T-cell (primary cell): ENCODE results near the gene SEMA3C. TPM values are rescaled to one million over a fixed set of nuclear protein-coding genes. Genes with fewer than 3 reads are reported as not detected.

Source experiments
- ATAC-seq, 4 experiments: fragments of 200-7000 bp in 3 of 4; fragments of 150-1000 bp in 1 of 4; cut with Tn5 transposase; replicated peaks in 1 of 4; 1 replicate in 3 of 4; 2 replicates in 1 of 4; pipeline ENCODE4 v1.10.0; 2021; ENCODE audit warnings: moderate library complexity in 3 of 4, mild to moderate bottlenecking in 2 of 4, moderate number of reproducible peaks in 1 of 4
- CTCF ChIA-PET, 2 donors: fragments of 300-600 bp; sonication (Branson Sonifier 250); formaldehyde crosslinking; loops; one replicate each; lab custom pipeline; 2022; ENCODE audit warnings: antibody characterized with exemption in 2 of 2; lab: Charles Lee
- POLR2A ChIA-PET, 2 donors: fragments of 300-600 bp; sonication (Branson Sonifier 250); formaldehyde crosslinking; loops; one replicate each; lab custom pipeline; 2022; ENCODE audit warnings: antibody characterized with exemption in 2 of 2; lab: Charles Lee
- DNase-seq, 35 experiments: peaks; one replicate each; pipeline versions ENCODE4 v3.0.0 to v3.0.0-alpha.2; 2013 to 2023
- H3K27ac ChIP-seq: one replicate; pipeline ENCODE4 v1.5.1; 2013; ENCODE audit warnings: low read length
- H3K27me3 ChIP-seq, 2 experiments: replicated peaks in 1 of 2; 1 replicate in 1 of 2; 2 replicates in 1 of 2; pipeline versions ENCODE4 v1.6.1 to v1.7.0; 2013; ENCODE audit warnings: low read length in 1 of 2, mixed read lengths in 1 of 2; ENCODE audit not compliant: control insufficient read depth in 2 of 2, insufficient read depth in 2 of 2; ENCODE audit errors: extremely low read depth in 1 of 2
- H3K36me3 ChIP-seq, 2 donors: 1 replicate in 1 of 2; 2 replicates in 1 of 2; pipeline versions ENCODE4 v1.6.1 to v1.7.0; 2013; ENCODE audit warnings: low read length in 1 of 2; ENCODE audit not compliant: control insufficient read depth in 2 of 2, insufficient read depth in 1 of 2; ENCODE audit errors: extremely low read depth in 1 of 2
- H3K4me1 ChIP-seq, 2 experiments: 1 replicate in 1 of 2; 2 replicates in 1 of 2; pipeline versions ENCODE4 v1.6.1 to v1.7.0; 2013; ENCODE audit warnings: low read length in 2 of 2, mixed read lengths in 1 of 2; ENCODE audit not compliant: insufficient read depth in 2 of 2, control insufficient read depth in 1 of 2; ENCODE audit errors: extremely low read depth in 1 of 2
- H3K4me3 ChIP-seq, 2 donors: 1 replicate in 1 of 2; 2 replicates in 1 of 2; pipeline versions ENCODE4 v1.5.1 to v1.7.0; 2013; ENCODE audit warnings: mild to moderate bottlenecking in 2 of 2, low read length in 1 of 2, moderate library complexity in 1 of 2; ENCODE audit not compliant: control insufficient read depth in 1 of 2; ENCODE audit errors: extremely low read depth in 1 of 2
- H3K9me3 ChIP-seq: 2 replicates; pipeline ENCODE4 v1.7.0; 2013
- H3K27ac Mint-ChIP-seq, 2 donors: one replicate each; pipeline ENCODE4 v1.8.0; 2020 to 2021; ENCODE audit warnings: mild to moderate bottlenecking in 2 of 2, mixed read lengths in 2 of 2
- H3K27me3 Mint-ChIP-seq, 2 donors: one replicate each; pipeline ENCODE4 v1.8.0; 2021 to 2022; ENCODE audit warnings: mixed read lengths in 2 of 2
- H3K36me3 Mint-ChIP-seq: one replicate; pipeline ENCODE4 v1.8.0; 2021; ENCODE audit warnings: mixed read lengths
- H3K4me1 Mint-ChIP-seq, 3 donors: one replicate each; pipeline ENCODE4 v1.8.0; 2020 to 2022; ENCODE audit warnings: mixed read lengths in 3 of 3, mild to moderate bottlenecking in 1 of 3
- H3K4me3 Mint-ChIP-seq, 3 donors: one replicate each; pipeline ENCODE4 v1.8.0; 2020 to 2022; ENCODE audit warnings: mild to moderate bottlenecking in 3 of 3, mixed read lengths in 3 of 3, moderate library complexity in 3 of 3
- H3K9me3 Mint-ChIP-seq, 3 donors: one replicate each; pipeline ENCODE4 v1.8.0; 2020 to 2022; ENCODE audit warnings: mixed read lengths in 3 of 3
- WGBS: methylation state at CpG from one replicate; pipeline ENCODE4 v1.1.5; 2013; ENCODE audit warnings: missing lambda C conversion rate; ENCODE audit not compliant: insufficient coverage; 5-methylcytosine and 5-hydroxymethylcytosine counted together
- total RNA-seq, 35 experiments: library from RNA in 6 of 35; stranded (reverse) in 6 of 35; fragments of 120-200 nt in 1 of 35; gene quantifications; one replicate each; pipeline versions ENCODE4 v1.2.1 to v1.2.4 and lab custom pipeline; 2013 to 2026

The SEMA3C gene
- total RNA-seq, 5 donors from 2014 or later (not counting 1 experiment from before 2014, with no cell fraction given), result 0.10 to 1.2 (median 0.23) TPM

DNA sequence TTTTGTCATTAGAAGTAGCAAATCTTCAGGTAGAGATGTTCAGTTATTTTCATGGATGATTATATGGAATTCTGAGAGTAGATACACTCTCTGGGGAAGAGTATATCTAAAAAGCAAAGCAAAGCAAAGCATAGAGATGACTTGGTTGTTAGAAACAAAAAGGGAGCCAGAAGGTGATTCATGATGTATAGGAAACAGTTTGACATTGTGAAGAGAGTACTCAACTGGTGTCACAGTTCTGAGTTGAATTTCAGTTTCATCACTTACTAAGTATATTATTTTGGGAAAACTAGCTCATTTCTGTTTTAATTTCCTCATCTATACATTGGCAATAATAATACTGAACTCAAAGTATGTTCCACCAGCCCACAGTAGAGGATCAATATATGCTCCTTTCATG is 86.8 kb downstream of the SEMA3C start:
- no peaks in the 10 kb centered on the region for H3K36me3 ChIP-seq
- H3K4me3 Mint-ChIP-seq, result no peak overlapping the region
- H3K27me3 Mint-ChIP-seq, result no peaks in the 10 kb centered on the region
- CTCF ChIA-PET, result interaction anchor here in 1 of 2 donors (0.6 kb wide), 1 partner anchor 9 kb away, joined by 3 read pairs; no protein-coding TSS in a partner anchor
- H3K4me1 Mint-ChIP-seq, result no peaks in the 10 kb centered on the region
- DNase-seq, result no peak
- ATAC-seq, result no peak
- H3K9me3 Mint-ChIP-seq, result peaks cover 0 to 3% (median 3%) of the 10 kb centered on the region in 3 donors
- no peaks in the 10 kb centered on the region for H3K9me3 ChIP-seq
- H3K27ac ChIP-seq, result no peak overlapping the region
- H3K27ac Mint-ChIP-seq, result no peak overlapping the region
- no peak overlapping the region for H3K4me3 ChIP-seq
- H3K36me3 Mint-ChIP-seq, result no peaks in the 10 kb centered on the region
- no peaks in the 10 kb centered on the region for H3K4me1 ChIP-seq
- H3K27me3 ChIP-seq, result no peaks in the 10 kb centered on the region
- POLR2A ChIA-PET, result no interaction called here

DNA sequence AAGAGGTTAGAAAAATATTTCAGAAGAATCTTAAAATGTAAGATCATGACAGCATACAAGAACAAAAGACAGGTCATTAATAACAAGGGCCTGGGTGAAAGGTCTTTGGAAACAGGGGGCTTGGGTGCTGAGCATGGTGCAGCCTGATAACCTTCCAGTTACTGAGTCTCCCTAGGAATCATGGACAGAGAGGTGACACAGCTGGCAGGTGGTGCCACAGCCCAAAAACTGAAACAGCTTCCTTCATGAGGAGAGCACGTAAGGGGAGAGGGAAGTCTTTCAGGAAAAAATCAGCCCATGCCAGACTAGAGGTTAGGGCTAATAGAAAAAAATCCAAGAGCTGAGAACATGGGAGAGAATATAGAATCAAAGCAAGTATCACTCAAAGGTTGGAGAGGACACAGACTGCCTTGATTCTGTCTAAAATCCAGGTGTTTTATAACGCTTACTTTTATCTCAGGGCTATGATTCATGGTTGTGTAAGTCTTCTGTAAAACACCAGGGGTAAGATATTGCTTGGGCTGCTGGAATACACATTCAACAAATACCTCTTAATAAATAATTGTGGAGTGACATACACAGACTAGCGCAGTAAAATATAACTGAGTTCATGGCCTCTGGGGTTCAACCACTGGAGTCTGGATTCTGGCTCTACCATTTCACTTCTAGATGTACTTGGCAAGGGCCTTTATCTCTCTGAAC is 88.1 kb downstream of the SEMA3C start:
- ChIA-PET CTCF (no interaction called here), POLR2A (no interaction called here)
- no peaks in the 10 kb centered on the region for H3K27me3 Mint-ChIP-seq
- no peaks in the 10 kb centered on the region for H3K4me1 Mint-ChIP-seq
- ATAC-seq (no peak), DNase-seq (no peak)
- Histone ChIP-seq H3K9me3 (no peaks in the 10 kb centered on the region), H3K27me3 (no peaks in the 10 kb centered on the region), H3K4me1 (no peaks in the 10 kb centered on the region), H3K27ac (no peak overlapping the region), H3K4me3 (no peak overlapping the region), H3K36me3 (no peaks in the 10 kb centered on the region)
- H3K4me3 Mint-ChIP-seq, result no peak overlapping the region
- H3K27ac Mint-ChIP-seq, result no peak overlapping the region
- H3K36me3 Mint-ChIP-seq, result no peaks in the 10 kb centered on the region
- 80% methylated on average over 1 of the region's 3 CpGs for WGBS
- peaks cover 0 to 3% (median 3%) of the 10 kb centered on the region in 3 donors for H3K9me3 Mint-ChIP-seq

DNA sequence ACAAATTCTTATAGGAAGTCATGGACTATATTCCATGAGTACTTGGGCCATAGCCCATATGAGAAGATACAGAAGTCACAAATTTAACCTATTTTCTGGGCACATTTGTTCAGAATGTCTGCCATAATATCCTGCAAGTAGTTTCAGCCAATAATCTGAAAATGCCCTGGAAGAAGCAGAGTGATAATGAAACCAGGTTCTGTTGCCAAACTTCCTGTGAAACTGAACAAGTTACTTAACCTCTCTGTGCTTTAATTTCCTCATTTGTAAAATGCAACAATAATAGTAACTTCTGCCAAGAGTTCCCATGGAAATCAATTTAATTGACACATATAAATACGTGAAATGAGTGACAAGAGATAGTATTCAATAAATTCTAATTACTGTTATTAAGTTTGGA is 88.8 kb downstream of the SEMA3C start:
- H3K27ac ChIP-seq, result no peak overlapping the region
- ChIA-PET CTCF (no interaction called here), POLR2A (no interaction called here)
- H3K36me3 Mint-ChIP-seq, result no peaks in the 10 kb centered on the region
- no peaks in the 10 kb centered on the region for H3K36me3 ChIP-seq
- H3K4me1 Mint-ChIP-seq, result no peaks in the 10 kb centered on the region
- H3K4me1 ChIP-seq, result no peaks in the 10 kb centered on the region
- H3K9me3 ChIP-seq, result no peaks in the 10 kb centered on the region
- H3K4me3 Mint-ChIP-seq, result no peak overlapping the region
- no peak overlapping the region for H3K27ac Mint-ChIP-seq
- DNase-seq (no peak), ATAC-seq (no peak)
- H3K27me3 Mint-ChIP-seq, result no peaks in the 10 kb centered on the region
- H3K9me3 Mint-ChIP-seq, result peaks cover 0 to 3% (median 3%) of the 10 kb centered on the region in 3 donors
- no peak overlapping the region for H3K4me3 ChIP-seq
- WGBS, result no CpG with 5 or more reads among the region's 1 CpG
- no peaks in the 10 kb centered on the region for H3K27me3 ChIP-seq

- ATAC-seq (no peak), DNase-seq (no peak)
- H3K4me3 ChIP-seq, result no peak overlapping the region
- Mint-ChIP-seq H3K9me3 (peaks cover 0 to 3% (median 3%) of the 10 kb centered on the region in 3 donors), H3K4me3 (no peak overlapping the region), H3K27me3 (no peaks in the 10 kb centered on the region), H3K27ac (no peak overlapping the region), H3K4me1 (no peaks in the 10 kb centered on the region), H3K36me3 (no peaks in the 10 kb centered on the region)
- POLR2A ChIA-PET, result no interaction called here
- no peaks in the 10 kb centered on the region for H3K27me3 ChIP-seq
- no peak overlapping the region for H3K27ac ChIP-seq
- no peaks in the 10 kb centered on the region for H3K4me1 ChIP-seq
- H3K9me3 ChIP-seq, result no peaks in the 10 kb centered on the region
- no CpG with 5 or more reads among the region's 3 CpGs for WGBS
- CTCF ChIA-PET, result no interaction called here
- no peaks in the 10 kb centered on the region for H3K36me3 ChIP-seq
These were observed 89.3 kb downstream of the SEMA3C start for GRCh38 chr7:80829527-80829926.

DNA sequence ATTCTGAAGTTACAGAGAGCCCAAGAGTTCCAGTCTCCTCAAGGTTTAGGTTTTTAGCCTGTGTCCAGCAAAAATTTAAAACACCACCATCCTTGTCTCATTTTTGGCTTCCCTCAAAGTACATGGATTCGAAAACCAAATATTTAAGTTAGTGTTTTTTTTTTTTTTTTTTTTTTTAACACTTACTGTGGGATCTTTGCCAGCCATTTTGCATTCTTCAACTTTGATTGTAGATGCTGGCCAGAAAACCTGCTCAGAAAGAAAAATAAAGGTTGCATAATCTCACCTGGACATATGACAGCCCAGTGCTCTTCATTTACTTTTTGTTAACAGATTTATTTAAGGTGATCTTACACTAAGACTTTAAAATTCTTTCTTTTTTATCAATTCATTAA is 91.6 kb downstream of the SEMA3C start:
- no CpG with 5 or more reads among the region's 1 CpG for WGBS
- ChIA-PET POLR2A (no interaction called here), CTCF (no interaction called here)
- Mint-ChIP-seq H3K36me3 (no peaks in the 10 kb centered on the region), H3K4me3 (no peak overlapping the region), H3K27ac (no peak overlapping the region), H3K27me3 (no peaks in the 10 kb centered on the region), H3K4me1 (no peaks in the 10 kb centered on the region), H3K9me3 (peaks cover 0 to 3% (median 3%) of the 10 kb centered on the region in 3 donors)
- H3K4me3 ChIP-seq, result no peak overlapping the region
- H3K27me3 ChIP-seq, result no peaks in the 10 kb centered on the region
- H3K27ac ChIP-seq, result no peak overlapping the region
- DNase-seq, result no peak
- H3K4me1 ChIP-seq, result no peaks in the 10 kb centered on the region
- ATAC-seq, result no peak
- no peaks in the 10 kb centered on the region for H3K36me3 ChIP-seq
- H3K9me3 ChIP-seq, result no peaks in the 10 kb centered on the region

- H3K27ac ChIP-seq, result no peak overlapping the region
- ChIA-PET CTCF (no interaction called here), POLR2A (no interaction called here)
- ATAC-seq (no peak), DNase-seq (no peak)
- H3K36me3 ChIP-seq, result no peaks in the 10 kb centered on the region
- H3K4me1 ChIP-seq, result no peaks in the 10 kb centered on the region
- no peak overlapping the region for H3K4me3 Mint-ChIP-seq
- no peaks in the 10 kb centered on the region for H3K27me3 Mint-ChIP-seq
- peaks cover 0 to 7% (median 6%) of the 10 kb centered on the region in 3 donors for H3K9me3 Mint-ChIP-seq
- H3K27me3 ChIP-seq, result no peaks in the 10 kb centered on the region
- no peak overlapping the region for H3K4me3 ChIP-seq
- no CpG with 5 or more reads among the region's 3 CpGs for WGBS
- H3K36me3 Mint-ChIP-seq, result no peaks in the 10 kb centered on the region
- H3K9me3 ChIP-seq, result no peaks in the 10 kb centered on the region
- H3K4me1 Mint-ChIP-seq, result no peaks in the 10 kb centered on the region
- H3K27ac Mint-ChIP-seq, result no peak overlapping the region
These were observed 92.2 kb downstream of the SEMA3C start for GRCh38 chr7:80826520-80827238.
